GM21526 (cell line): Measurements from ENCODE around the gene SLC24A3.

Experiments
- ATAC-seq: cut with Tn5 transposase; IDR thresholded peaks from one replicate; pipeline ENCODE4 v1.9.1; 2021; ENCODE audit warnings: moderate library complexity; ENCODE audit not compliant: unreplicated experiment, low FRiP score

Gene SLC24A3

GRCh38 chr20:19269737-19270340 lies 57.4 kb downstream of the SLC24A3 start:
- ATAC-seq: no peak

- no peak for ATAC-seq
Observed at GRCh38 chr20:19271879-19272651, 59.6 kb downstream of the SLC24A3 start.

GRCh38 chr20:19272976-19273654 lies 60.7 kb downstream of the SLC24A3 start:
- ATAC-seq: no peak

GRCh38 chr20:19274001-19274400 lies 61.6 kb downstream of the SLC24A3 start:
- no peak for ATAC-seq

GRCh38 chr20:19274412-19275015 lies 62.1 kb downstream of the SLC24A3 start:
- no peak for ATAC-seq

GRCh38 chr20:19275038-19275629 lies 62.7 kb downstream of the SLC24A3 start:
- no peak for ATAC-seq

GRCh38 chr20:19275630-19276071 lies 63.2 kb downstream of the SLC24A3 start:
- no peak for ATAC-seq

GRCh38 chr20:19277381-19277780 lies 64.9 kb downstream of the SLC24A3 start:
- ATAC-seq: no peak

GRCh38 chr20:19283490-19284025 lies 71.1 kb downstream of the SLC24A3 start:
- no peak for ATAC-seq

GRCh38 chr20:19284400-19285178 lies 72.1 kb downstream of the SLC24A3 start:
- ATAC-seq: no peak

- no peak for ATAC-seq
Observed at GRCh38 chr20:19285436-19285835, 73.0 kb downstream of the SLC24A3 start.

- no peak for ATAC-seq
Observed at GRCh38 chr20:19288061-19288460, 75.6 kb downstream of the SLC24A3 start.

GRCh38 chr20:19288636-19289035 lies 76.2 kb downstream of the SLC24A3 start:
- no peak for ATAC-seq

GRCh38 chr20:19289451-19289850 lies 77.0 kb downstream of the SLC24A3 start:
- ATAC-seq: no peak

- no peak for ATAC-seq
Observed at GRCh38 chr20:19291024-19291817, 78.8 kb downstream of the SLC24A3 start.

- no peak for ATAC-seq
Observed at GRCh38 chr20:19291818-19292132, 79.3 kb downstream of the SLC24A3 start.

GRCh38 chr20:19292254-19292653 lies 79.8 kb downstream of the SLC24A3 start:
- no peak for ATAC-seq

GRCh38 chr20:19295076-19295475 lies 82.6 kb downstream of the SLC24A3 start:
- no peak for ATAC-seq

GRCh38 chr20:19298652-19299051 lies 86.2 kb downstream of the SLC24A3 start:
- no peak for ATAC-seq
